SW480 (cell line): ENCODE measurements around the gene SEC24C.
"Not testable (repeated sequence)": the region's sequence is repeated elsewhere in the genome, so short reads cannot be mapped to it uniquely, and the experiment has no call there.

Experiments used
- DNase-seq: peaks from one replicate; pipeline ENCODE4 v3.0.0-alpha.2; 2016; ENCODE audit warnings: low spot score

The SEC24C gene

DNA sequence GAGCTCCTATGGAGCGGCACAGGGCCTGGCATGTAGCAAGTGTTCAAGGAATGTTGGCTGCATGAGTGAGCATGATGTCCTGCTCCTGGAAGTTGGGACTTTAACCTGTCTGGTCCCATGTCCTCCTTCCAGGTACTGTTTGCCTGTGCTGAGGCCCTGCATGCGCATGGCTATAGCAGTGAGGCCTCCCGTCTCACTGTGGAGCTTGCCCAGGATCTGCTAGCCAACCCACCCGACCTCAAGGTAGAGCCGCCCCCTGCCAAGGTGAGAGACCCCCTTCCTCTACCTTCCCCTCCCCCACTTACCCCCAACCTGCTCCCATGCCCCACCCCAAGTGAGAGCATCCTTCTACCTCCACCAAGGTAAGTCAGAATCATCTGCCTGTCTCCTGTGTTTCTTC is 49.3 kb downstream of the SEC24C start:
- no peak for DNase-seq

DNA sequence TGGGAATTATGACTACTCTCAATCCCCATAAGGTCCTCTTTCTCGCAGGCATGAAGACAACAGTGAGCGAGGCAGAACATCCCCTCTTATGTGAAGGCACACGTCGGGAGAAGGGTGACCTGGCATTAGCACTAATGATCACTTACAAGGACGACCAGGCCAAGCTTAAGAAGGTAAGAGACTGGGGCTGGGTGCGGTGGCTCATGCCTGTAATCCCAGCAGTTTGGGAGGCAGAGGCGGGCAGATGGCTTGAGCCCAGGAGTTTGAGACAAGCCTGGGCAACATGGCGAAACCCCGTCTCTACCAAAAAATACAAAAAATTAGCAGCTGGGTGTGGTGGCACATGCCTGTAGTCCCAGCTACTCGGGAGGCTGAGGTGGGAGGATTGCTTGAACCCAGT is 51.3 kb downstream of the SEC24C start:
- DNase-seq: not testable (repeated sequence)

DNA sequence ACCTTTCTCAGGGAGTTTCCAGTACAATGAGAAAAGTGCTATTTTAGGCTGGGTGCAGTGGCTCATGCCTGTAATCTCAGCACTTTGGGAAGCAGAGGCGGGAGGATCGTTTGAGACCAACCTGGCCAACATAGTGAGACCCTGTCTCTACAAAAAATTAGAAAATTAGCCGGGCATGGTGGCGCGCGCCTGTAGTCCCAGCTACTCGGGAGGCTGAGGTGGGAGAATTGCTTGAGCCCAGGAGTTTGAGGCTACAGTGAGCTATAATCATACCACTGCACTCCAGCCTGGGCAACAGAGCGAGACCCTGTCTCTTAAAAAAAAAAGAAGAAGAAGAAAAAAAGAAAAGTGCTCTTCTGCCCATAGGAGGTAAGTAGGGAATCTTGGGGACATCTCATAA is 51.9 kb downstream of the SEC24C start:
- not testable (repeated sequence) for DNase-seq

DNA sequence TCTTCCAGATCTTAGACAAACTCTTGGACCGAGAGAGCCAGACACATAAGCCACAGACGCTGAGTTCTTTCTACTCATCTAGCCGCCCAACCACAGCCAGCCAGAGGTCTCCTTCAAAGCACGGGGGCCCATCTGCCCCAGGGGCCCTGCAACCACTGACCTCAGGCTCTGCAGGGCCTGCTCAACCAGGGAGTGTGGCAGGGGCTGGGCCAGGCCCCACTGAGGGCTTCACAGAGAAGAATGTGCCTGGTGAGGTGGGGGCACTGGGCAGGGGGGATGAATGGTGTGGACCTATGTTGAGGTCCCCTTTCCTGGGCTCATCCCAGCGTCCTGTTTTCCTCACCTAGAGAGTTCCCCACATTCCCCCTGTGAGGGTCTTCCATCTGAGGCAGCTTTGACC is 52.6 kb downstream of the SEC24C start:
- no peak for DNase-seq

DNA sequence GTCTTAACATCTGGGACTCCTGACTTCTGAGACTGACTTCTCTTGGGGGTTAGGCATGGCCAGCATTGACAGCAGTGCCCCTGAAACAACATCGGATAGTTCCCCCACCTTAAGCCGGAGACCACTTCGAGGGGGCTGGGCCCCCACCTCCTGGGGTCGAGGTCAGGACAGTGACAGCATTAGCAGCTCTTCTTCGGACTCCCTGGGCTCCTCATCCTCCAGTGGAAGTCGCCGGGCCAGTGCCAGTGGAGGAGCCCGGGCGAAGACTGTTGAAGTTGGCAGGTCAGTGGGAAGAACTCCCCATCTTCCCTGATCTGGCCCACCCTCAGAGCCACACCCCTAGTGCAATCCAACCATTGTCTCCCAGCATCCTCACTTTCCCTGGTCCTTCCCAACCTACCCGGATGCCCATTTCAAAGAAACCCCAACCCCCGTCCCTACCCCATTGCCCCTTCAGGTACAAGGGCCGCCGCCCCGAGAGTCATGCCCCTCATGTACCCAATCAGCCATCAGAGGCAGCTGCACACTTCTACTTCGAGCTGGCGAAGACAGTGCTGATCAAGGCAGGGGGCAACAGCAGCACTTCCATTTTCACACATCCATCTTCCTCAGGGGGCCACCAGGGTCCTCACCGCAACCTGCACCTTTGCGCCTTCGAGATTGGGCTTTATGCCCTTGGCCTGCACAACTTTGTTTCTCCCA is 53.3 kb downstream of the SEC24C start:
- DNase-seq: no peak

DNA sequence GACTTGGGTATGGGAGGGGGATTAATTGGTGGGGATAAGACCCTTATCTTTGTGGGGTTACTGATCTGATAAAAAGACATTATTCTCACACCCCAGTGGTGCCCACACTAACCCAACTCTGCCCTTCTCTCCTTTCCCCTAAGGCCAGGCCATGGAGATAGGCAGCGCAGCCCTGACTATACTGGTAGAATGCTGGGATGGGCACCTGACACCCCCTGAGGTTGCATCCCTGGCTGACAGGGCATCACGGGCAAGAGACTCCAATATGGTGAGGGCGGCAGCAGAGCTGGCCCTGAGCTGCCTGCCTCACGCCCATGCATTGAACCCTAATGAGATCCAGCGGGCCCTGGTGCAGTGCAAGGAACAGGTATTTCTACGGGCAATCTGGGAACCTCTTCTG is 53.9 kb downstream of the SEC24C start:
- no peak for DNase-seq

DNA sequence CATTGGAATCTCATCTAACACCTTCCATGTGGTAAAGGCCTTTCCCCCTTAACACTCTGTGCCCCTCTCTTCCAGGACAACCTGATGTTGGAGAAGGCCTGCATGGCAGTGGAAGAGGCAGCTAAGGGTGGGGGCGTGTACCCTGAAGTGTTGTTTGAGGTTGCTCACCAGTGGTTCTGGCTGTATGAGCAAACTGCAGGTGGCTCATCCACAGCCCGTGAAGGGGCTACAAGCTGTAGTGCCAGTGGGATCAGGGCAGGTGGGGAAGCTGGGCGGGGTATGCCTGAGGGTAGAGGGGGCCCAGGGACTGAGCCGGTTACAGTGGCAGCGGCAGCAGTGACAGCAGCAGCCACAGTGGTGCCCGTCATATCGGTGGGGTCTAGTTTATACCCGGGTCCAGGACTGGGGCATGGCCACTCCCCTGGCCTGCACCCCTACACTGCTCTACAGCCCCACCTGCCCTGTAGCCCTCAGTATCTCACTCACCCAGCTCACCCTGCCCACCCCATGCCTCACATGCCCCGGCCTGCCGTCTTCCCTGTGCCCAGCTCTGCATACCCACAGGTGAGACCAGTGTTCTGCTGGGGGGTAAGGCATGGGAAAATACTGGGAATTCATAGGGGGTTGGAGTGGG is 54.9 kb downstream of the SEC24C start:
- DNase-seq: no peak

DNA sequence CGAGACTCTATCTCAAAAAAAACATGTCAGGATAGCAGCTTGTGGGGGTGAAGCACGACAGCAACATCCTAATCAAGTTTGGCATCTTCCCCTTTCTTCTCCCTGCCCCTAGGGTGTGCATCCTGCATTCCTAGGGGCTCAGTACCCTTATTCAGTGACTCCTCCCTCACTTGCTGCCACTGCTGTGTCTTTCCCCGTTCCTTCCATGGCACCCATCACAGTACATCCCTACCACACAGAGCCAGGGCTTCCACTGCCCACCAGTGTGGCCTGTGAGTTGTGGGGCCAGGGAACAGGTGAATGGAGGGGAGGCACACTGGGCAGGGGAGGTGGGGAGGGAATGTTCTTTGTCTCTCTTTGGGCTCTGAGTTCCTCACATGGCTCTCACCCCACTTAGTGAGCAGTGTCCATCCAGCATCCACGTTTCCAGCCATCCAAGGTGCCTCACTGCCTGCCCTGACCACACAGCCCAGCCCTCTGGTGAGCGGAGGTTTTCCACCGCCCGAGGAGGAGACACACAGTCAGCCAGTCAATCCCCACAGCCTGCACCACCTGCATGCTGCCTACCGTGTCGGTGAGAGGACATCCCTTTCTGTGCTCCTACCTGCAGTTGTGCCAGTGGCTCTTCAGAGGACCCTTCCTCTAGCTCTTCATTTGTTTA is 55.9 kb downstream of the SEC24C start:
- DNase-seq: no peak

DNA sequence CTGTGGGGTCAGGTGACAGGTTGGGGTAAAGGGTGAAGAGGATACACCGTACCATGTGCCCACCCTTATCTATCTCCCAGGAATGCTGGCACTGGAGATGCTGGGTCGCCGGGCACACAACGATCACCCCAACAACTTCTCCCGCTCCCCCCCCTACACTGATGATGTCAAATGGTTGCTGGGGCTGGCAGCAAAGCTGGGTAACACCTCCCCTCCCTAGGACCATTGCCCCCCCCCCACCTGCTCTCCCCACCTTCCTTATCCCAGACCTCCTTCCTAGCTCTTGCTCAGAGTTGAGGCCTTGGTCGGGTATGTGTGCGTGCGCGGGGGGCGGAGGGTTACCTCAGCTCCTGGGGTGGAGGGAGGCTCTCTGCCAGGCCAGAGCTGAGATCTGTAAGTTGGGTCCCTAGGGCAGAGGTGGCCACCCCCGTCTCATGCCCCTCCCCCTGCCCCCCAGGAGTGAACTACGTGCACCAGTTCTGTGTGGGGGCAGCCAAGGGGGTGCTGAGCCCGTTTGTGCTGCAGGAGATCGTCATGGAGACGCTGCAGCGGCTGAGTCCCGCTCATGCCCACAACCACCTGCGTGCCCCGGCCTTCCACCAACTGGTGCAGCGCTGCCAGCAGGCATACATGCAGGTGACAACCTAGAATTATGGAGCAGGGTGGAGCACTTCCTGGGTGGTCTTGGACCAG is 56.5 kb downstream of the SEC24C start:
- DNase-seq: no peak

DNA sequence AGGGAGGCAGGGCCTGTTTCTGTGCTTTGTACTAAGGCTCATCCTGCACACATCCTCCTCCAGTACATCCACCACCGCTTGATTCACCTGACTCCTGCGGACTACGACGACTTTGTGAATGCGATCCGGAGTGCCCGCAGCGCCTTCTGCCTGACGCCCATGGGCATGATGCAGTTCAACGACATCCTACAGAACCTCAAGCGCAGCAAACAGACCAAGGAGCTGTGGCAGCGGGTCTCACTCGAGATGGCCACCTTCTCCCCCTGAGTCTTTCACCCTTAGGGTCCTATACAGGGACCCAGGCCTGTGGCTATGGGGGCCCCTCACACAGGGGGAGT is 57.0 kb downstream of the SEC24C start:
- DNase-seq: no peak

DNA sequence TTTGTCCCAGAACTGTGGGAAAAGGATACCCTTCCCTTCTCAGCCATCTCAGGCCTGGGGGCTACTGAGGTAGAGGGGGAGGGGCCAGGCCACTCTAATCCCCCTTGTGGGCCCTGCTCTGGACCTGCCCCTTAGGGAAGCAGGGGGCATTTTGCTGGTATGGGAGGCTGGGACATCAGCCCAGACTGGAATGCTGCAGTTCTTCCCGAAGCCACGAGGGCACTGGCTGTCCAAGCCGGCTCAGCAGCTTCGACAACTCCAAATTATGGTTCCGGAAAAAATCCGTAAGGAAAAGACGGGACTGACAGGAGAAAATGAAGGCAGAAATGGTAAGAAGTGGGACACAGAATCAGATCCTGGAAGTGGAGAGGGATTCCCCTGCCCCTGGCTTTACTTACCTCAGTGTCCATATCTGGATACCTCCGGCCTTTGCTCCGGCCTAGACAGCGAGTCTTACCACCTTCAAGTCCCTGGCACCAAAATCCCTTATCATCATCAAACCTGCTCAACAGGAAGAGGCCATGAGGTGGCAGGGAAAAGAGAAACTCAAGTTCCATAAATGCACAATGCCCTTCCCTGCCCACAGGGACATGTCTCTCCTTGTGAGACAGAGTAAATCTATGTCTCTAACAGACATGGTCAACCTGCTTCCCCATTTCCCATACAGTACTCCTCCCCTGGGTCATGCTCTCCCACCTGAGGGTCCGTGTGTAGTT is 58.3 kb downstream of the SEC24C start:
- DNase-seq: no peak

DNA sequence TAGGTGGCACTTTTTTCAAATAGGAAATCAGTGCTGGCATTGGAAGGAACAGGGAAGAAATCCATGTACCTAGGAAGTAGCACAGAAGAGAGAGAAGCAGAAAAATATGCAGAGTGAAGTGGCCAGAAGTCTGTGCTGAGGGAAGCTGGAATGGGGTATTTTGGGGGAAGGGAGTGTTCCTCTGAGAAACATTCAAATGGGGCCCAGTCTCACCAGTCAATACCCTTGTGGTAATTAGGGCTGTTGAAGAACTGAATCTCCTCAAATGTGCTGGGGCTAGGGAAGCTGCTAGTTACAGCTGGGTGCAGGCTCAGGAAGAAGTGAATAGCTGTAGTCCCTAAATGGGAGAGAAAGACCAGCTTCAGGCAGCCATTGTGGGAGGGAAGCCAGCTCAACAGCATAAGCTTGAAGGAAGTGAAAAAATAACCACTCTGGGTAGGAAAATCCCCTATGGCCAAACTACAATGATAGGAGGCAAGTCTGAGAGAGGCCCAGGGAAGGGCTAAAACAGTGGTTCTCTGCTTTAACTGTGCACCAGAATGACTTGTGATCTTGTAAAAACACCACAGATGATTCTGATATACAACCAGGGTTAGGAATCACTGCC is 59.6 kb downstream of the SEC24C start:
- DNase-seq: no peak

DNA sequence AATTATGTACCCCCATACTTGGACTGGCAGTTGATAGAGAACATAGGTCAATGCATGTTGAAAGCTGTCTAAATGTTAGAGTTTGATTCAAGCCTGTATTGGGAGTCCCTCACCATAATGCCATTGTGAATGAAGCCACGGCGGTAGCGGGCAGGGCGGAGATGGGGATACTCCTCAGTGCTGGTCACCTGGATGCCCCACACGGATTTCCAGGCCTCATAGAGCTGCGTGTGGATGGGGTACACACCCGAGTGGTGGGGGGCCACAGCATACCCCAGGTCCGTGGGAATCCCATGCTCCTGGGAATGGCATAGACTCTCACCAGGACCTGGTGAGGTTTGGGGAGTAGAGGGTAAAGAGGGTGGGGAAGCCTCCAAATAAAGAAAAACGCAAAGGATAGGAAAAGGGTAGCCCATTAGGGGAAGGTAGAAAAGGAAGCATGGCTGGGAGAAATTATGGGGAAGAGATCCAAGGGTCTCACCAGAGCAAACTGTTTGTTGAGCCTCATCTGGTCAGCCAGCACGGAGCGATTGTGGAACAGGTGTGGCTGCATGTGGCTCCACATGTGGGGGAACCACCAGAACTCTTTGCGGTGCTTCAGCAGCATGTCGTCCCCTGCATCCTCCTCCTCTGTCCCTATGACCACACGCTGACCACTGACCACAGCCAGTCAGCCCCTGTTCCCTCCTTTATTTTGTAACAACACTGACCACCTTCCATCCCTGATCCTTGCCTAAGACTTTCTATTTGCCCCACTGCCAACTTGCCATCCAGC is 62.2 kb downstream of the SEC24C start:
- DNase-seq: no peak

DNA sequence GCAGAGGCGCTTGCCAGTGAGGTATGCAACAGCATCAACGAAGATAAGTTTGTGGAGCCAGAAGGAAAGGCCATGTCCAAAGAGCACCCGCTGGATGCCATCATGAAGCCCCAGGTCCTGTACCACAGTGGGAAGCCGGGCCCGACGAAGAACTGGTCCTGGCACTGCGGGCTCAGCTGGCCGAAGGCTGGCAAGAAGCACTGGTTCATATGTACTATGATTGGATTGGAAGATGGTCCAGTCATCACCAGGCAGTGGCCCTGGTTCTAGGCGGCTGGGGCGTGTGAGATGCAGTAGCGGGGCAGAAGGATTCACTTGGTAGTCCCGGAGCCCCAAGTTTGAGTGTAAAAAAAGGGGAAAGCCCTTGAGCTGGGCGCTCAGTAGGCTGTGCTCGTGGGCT is 63.3 kb downstream of the SEC24C start:
- DNase-seq: no peak

DNA sequence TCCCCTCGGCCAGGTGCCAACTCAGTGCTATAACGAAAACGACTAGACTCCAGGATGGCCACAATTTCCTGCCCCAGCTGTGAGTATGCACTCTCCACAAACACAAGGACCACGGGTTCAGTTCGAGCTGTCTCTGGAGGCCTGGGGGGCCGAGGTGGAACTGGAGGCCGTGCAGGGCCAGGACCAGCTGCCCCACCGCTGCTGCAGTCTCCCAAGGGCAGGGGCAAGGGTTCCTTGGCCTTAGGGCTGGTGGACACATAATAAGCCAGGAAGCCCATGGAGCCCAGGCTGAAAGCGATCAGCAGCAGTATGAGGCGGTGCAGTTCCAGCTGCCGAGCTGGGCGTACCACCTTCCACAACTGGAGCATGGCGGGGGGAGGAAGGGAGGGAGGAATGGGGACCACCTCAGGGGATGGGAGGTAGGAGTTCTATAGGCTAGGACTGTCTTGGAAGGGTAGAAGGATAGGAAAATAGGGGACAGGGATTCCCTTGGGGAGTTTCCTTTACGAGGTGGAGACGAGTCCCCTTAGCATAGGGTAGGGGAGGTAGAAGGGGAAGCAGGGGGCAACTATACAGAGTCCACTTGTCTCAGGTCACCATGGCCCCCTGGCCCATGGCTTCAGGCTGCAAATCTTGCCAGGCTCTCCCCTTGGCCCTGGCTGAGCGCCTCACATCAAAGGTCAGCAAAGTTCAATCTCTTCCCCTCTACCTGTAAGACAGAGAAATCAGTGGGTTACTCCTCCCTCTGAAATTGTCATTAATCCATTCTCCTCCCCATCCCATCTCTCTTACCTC is 64.0 kb downstream of the SEC24C start:
- no peak for DNase-seq

DNA sequence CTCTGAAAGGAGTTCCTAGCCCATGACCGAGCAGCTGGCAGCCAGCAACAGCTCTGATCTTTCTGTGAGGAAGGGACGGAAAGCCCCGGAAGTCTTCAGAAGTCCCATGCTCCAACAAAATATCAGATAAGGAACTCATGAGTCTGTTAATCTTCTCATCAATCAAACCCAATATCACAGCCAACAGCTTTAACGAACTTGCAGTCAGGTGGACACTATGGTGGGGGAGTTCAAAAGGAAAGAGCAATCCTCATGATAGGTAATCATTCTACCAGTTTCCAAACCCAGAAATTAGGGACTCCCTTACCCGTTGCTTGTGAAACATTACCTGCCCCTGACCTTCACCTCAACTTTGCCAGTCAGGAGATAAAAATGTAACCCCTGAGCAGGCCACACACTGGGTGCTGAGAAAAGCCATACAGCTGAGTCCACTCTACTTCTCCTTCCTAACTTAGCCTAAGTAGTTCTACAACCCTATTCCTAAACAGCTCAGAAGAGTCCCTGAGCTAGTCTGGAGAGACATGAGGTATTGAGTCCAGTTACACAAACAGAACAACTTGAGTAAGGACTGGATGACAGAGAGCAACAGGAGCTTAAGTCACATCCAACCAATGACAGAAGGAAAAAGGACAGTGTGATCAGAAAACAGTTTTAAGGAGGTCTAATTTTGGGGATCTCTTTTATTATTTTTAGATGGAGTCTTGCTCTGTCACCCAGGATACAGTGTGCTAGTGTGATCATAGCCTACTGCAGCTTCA is 65.1 kb downstream of the SEC24C start:
- no peak for DNase-seq

DNA sequence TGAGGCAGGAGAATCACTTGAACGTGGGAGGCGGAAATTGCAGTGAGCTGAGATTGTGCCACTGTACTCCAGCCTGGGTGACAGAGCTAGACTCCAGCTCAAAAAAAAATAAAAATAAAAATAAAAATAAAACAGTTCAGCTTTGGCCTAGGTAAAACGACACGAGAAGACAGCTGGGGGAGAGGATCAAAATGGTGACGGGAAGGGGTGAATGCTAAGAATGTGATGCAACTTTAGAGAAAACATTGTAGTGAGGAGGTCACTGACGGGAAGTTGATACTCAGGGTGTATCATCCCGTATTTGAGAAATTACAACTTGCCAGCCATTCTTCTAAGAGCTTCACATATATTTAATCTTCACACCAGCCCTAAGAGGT is 66.2 kb downstream of the SEC24C start:
- no peak for DNase-seq

DNA sequence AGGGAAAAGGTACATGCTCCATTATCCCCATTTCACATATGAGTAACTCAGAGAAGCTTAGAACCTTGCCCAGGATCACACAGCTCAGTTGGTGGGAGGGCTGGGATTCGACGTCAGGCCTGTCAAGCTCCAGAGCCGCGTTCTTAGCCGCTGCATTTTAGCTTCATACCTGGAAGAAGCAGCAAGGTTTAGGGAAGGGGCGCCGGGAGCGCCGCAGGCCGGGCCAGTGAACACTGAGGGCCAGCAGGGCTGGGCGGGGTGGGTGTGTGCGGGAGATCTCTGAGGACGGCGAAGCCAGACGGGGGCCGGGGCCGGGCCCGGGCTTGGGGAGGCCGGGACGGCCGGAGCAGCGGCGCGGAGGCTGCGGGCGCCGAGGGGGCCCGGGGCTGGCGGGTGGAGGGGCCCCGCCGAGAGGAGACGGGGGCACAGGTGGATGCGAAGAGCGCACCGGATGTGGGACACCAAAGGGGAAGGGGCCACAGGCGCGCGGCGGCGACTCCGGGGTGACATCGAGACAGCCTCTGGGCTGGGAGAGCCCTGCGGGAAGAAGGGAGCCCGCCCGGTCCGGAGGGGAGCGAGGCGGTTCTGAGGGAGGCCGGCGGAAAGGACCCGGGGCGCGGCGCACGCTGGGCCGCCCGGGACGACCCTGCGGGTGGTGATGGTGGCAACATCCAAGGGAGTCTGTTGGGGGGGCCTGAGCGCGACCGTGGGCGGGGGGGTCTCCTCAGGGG is 66.7 kb downstream of the SEC24C start:
- peak; percentile 4 for DNase-seq

DNA sequence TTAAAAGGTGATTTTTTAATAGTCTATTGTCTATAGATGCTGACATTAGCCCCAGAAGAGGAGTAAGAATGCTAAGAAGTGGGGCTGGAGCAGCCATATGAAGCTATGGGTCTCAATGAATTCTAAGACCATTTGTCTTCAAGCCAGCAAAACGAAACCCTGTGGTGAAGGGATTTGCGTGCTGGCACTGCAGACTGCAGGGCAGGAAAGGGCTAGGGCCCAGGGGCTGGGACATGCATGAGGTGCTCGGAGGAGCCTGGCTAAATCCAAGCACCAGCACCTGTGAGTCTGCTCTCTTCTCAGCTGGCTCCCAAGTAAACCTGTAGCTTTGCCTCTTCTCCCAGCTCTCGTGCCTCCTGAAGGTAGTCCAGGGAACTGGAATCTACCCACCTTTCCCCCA is 68.5 kb downstream of the SEC24C start:
- no peak for DNase-seq
